Mesothelial cell of epicardium (in vitro differentiated cells): ENCODE measurements around the gene IRX5. TPM values are rescaled to one million over a fixed set of nuclear protein-coding genes. Genes with fewer than 3 reads are reported as not detected.
A peak's percentile ranks its signal among the peaks of the same experiment; 100 is the strongest.

ENCODE experiments used
- DNase-seq, 2 experiments: peaks; one replicate each; pipeline ENCODE4 v3.0.0; 2021; ENCODE audit warnings: low spot score in 2 of 2; ENCODE audit not compliant: unreplicated experiment in 2 of 2
- H3K27ac Mint-ChIP-seq: 2 replicates; pipeline ENCODE4 v1.8.0; 2021; ENCODE audit warnings: mixed read lengths
- H3K27me3 Mint-ChIP-seq: 2 replicates; pipeline ENCODE4 v1.8.0; 2021; ENCODE audit warnings: low read depth, mixed read lengths
- H3K36me3 Mint-ChIP-seq: 2 replicates; pipeline ENCODE4 v1.8.0; 2021; ENCODE audit warnings: mixed read lengths
- H3K4me1 Mint-ChIP-seq: 2 replicates; pipeline ENCODE4 v1.8.0; 2021; ENCODE audit warnings: mixed read lengths
- H3K4me3 Mint-ChIP-seq: 2 replicates; pipeline ENCODE4 v1.8.0; 2021; ENCODE audit warnings: mild to moderate bottlenecking, moderate library complexity, mixed read lengths
- H3K9me3 Mint-ChIP-seq: 2 replicates; pipeline ENCODE4 v1.8.0; 2021; ENCODE audit warnings: mixed read lengths
- CTCF ChIP-seq: fragments of 200-600 bp; sonication (generic); IDR thresholded peaks from one replicate; pipeline ENCODE4 v1.5.0; 2021; ENCODE audit warnings: antibody characterized with exemption; ENCODE audit not compliant: unreplicated experiment
- total RNA-seq: library from RNA; stranded (reverse); gene quantifications from 3 replicates; pipeline ENCODE4 v1.2.1, GENCODE V29; 2021

IRX5 gene
- total RNA-seq, 1 donor from 2014 or later, result 17.8 TPM

- peak overlapping the region; percentile 81 for H3K27ac Mint-ChIP-seq
- peaks cover 66% of the 10 kb centered on the region for H3K27me3 Mint-ChIP-seq
- H3K9me3 Mint-ChIP-seq, result no peaks in the 10 kb centered on the region
- TF ChIP-seq CTCF, result no peak
- H3K4me3 Mint-ChIP-seq, result peak overlapping the region; percentile 83
- peaks cover 67% of the 10 kb centered on the region for H3K4me1 Mint-ChIP-seq
- peaks cover 10% of the 10 kb centered on the region for H3K36me3 Mint-ChIP-seq
- peak in 1 of 2 experiments; percentile 62 for DNase-seq
These were observed 4.0 kb downstream of the IRX5 start for GRCh38 chr16:54934481-54935265.

DNA sequence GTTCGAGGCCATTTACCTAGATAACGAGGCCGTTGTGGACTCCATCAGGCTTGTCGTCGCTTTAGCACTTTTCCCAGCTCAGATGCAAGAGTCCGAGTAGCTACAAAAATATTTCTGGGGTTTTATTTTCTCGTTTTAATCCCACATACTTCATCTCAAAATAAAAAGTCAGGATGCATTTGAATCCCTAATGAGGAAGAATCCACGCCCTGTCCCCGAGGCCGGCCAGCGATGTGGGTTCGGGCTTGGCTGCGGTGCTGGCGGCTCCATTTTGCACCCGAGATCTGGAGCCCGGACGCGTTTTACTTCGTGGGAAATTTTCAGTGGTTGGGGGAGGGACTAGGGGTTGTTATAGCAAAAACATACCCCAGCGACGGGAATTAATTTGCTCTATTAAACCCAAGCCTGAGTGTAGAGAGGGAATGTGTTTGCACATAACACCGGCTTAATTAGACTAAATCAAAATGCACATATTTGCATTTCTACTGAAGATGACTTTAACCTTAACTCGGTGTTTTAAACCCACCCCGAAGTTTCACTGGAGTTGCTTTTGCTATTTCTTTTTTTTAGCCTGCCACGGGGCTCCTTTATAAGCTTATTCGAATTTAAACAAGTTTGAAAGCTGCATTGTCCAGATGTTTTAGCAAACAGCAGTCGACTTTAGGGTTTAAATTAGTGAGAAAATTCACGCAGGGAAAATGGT, 4.8 kb downstream of the IRX5 start:
- Mint-ChIP-seq H3K27me3 (peaks cover 74% of the 10 kb centered on the region), H3K4me1 (peaks cover 68% of the 10 kb centered on the region), H3K4me3 (peak overlapping the region; percentile 83), H3K9me3 (no peaks in the 10 kb centered on the region), H3K36me3 (peaks cover 10% of the 10 kb centered on the region), H3K27ac (peak overlapping the region; percentile 81)
- no peak for TF ChIP-seq CTCF
- no peak for DNase-seq

DNA sequence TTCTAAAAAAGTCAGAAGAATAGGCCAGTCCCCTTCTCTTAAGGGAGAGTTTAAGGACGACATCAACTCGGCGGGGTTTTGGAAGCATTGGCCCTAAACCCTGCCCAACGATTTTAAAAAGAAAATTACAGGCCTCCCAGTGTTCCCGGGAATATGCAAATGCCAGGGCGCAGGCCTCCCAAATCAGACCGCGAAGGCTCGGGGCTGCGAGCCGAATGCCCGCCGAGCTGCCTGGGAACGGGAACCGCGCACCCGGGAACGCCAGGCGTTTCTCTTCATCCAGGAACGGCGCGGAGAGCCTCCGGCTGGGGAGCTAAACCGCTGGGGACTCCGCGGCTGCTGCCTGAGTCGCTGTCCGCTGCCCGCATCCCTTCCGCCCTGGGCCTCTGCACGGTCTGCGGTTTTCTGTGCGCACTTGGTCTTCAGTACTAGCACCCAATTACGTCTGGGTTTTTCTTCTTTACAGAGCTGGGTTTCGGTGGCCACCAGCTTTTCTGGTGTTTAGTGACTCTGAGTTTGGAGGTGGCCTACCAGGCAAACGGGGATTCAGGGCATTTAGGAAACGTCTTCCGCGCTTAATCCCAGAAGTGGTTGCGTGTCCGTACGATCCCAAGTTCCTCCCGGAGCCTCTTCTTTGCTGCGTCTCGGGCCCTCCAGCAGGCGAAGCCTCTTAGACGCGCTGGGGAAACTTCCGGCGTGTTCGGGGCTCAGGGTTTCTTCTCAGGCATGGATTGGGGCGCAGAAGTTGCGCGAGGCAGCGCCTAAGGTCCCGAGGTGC, 5.7 kb downstream of the IRX5 start:
- peak in 1 of 2 experiments; percentile 68 for DNase-seq
- Mint-ChIP-seq H3K27ac (peak overlapping the region; percentile 85), H3K9me3 (no peaks in the 10 kb centered on the region), H3K4me1 (peaks cover 68% of the 10 kb centered on the region), H3K4me3 (peak overlapping the region; percentile 83), H3K36me3 (peaks cover 16% of the 10 kb centered on the region), H3K27me3 (peaks cover 83% of the 10 kb centered on the region)
- TF ChIP-seq CTCF, result no peak

GRCh38 chr16:54936979-54937670, 6.5 kb downstream of the IRX5 start:
- Mint-ChIP-seq H3K27me3 (peaks cover 83% of the 10 kb centered on the region), H3K4me1 (peaks cover 63% of the 10 kb centered on the region), H3K9me3 (no peaks in the 10 kb centered on the region), H3K27ac (peak overlapping the region; percentile 85), H3K4me3 (peak overlapping the region; percentile 83), H3K36me3 (peaks cover 17% of the 10 kb centered on the region)
- TF ChIP-seq CTCF, result peak; percentile 87
- DNase-seq, result peak; percentile 58 to 80

DNA sequence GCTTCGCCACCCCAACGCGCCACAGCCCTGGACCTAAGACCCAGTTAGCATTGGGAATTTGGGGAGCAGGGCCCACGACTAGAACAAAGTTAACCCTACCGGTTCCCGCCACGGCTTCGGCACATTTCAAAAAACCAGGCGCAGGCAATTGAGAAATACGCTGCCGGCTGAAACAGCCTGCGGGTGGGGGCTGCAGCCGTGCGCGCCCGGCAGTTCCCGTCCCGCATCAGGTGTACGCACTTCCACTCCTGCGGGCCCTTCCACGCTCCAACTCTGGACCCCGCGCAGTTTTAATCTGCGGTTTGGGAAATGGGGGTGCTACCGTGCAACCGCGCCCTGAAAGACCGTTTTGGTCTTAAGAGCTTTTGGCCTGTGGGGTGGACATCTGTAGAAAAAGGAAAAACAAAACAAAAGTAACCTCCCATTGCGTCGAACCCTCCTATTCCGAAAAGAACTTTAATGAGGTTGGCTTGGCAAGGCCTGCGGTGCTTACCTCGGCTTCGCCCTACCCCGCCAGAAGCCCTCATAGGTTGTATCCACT, 7.1 kb downstream of the IRX5 start:
- peaks cover 57% of the 10 kb centered on the region for H3K4me1 Mint-ChIP-seq

More for the DNA sequence above, 7.1 kb downstream of the IRX5 start:
- H3K27ac Mint-ChIP-seq, result peak overlapping the region; percentile 85
- H3K9me3 Mint-ChIP-seq, result no peaks in the 10 kb centered on the region
- peak; percentile 62 for TF ChIP-seq CTCF
- peak in 1 of 2 experiments; percentile 45 for DNase-seq
- peaks cover 82% of the 10 kb centered on the region for H3K27me3 Mint-ChIP-seq
- peaks cover 13% of the 10 kb centered on the region for H3K36me3 Mint-ChIP-seq
- H3K4me3 Mint-ChIP-seq, result peak overlapping the region; percentile 83
